A549 (cell line): ENCODE results near the gene KIAA1671. TPM values are rescaled to one million over a fixed set of nuclear protein-coding genes. Genes with fewer than 3 reads are reported as not detected.

ENCODE experiments used
- ATAC-seq, 2 experiments: fragments of 200-7000 bp in 1 of 2; fragments of >200 bp in 1 of 2; cut with Nextera tagmentation in 1 of 2; cut with Tn5 transposase in 1 of 2; 3 replicates each; pipeline versions ENCODE4 v1.8.0 to v1.9.1; 2018 to 2020; ENCODE audit warnings: mild to moderate bottlenecking in 1 of 2, moderate library complexity in 1 of 2
- CTCF ChIA-PET: fragments of 300-600 bp; sonication (Branson Sonifier 250); formaldehyde crosslinking; extraction: SDS; loops from one replicate; lab custom pipeline; 2021; ENCODE audit warnings: antibody characterized with exemption, inconsistent platforms; lab: Yijun Ruan, JAX
- POLR2A ChIA-PET: fragments of 350-600 bp; formaldehyde crosslinking; extraction: SDS; loops from one replicate; lab custom pipeline; 2021; ENCODE audit warnings: antibody characterized with exemption, inconsistent platforms; lab: Yijun Ruan, JAX
- DNase-seq, 2 experiments: peaks; one replicate each; pipeline versions ENCODE4 v3.0.0 to v3.0.0-alpha.2; 2011 to 2016; ENCODE audit warnings: low read depth in 1 of 2, low spot score in 1 of 2
- FAIRE-seq: peaks from 2 replicates; lab custom pipeline; 2011; peaks lifted over from hg19 to GRCh38; lab: Jason Lieb, UNC
- H3K27ac ChIP-seq, 2 experiments: fragments of >200 bp; sonication (Bioruptor Twin); formaldehyde crosslinking; 3 replicates each; pipeline ENCODE4 v1.5.1; 2016 to 2017
- H3K4me1 ChIP-seq: fragments of >200 bp; sonication (Bioruptor Twin); formaldehyde crosslinking; 3 replicates; pipeline ENCODE4 v1.6.1; 2016
- H3K4me2 ChIP-seq: fragments of >200 bp; sonication (Bioruptor Twin); formaldehyde crosslinking; 3 replicates; pipeline ENCODE4 v1.6.1; 2016
- H3K4me3 ChIP-seq: fragments of >200 bp; sonication (Bioruptor Twin); formaldehyde crosslinking; 3 replicates; pipeline ENCODE4 v1.5.1; 2016
- H3K9me3 ChIP-seq: fragments of >200 bp; sonication (Bioruptor Twin); formaldehyde crosslinking; 3 replicates; pipeline ENCODE4 v1.6.1; 2016
- BHLHE40 ChIP-seq: IDR thresholded peaks from 2 replicates; pipeline ENCODE4 v1.6.1; 2012; ENCODE audit warnings: low read depth, low read length, inconsistent platforms
- CBX8 ChIP-seq: fragments of 200-600 bp; sonication (generic); IDR thresholded peaks from 2 replicates; pipeline ENCODE4 v1.6.1; 2016
- CHD4 ChIP-seq: fragments of 200-600 bp; sonication (generic); IDR thresholded peaks from 2 replicates; pipeline ENCODE4 v1.6.1; 2016; ENCODE audit warnings: antibody characterized with exemption, mild to moderate bottlenecking, borderline replicate concordance
- CTCF ChIP-seq: fragments of >200 bp; sonication (Bioruptor Twin); formaldehyde crosslinking; IDR thresholded peaks from 3 replicates; pipeline ENCODE4 v1.5.1; 2016
- FOSB ChIP-seq: fragments of 250-450 bp; sonication (Bioruptor Pico); IDR thresholded peaks from 2 replicates; pipeline ENCODE4 v1.5.0; 2020; ENCODE audit warnings: mild to moderate bottlenecking, moderate library complexity
- FOXS1 ChIP-seq: fragments of 250-450 bp; sonication (Bioruptor Pico); IDR thresholded peaks from 2 replicates; pipeline ENCODE4 v1.5.0; 2020; ENCODE audit warnings: mild to moderate bottlenecking, moderate library complexity
- GATA3 ChIP-seq: IDR thresholded peaks from 2 replicates; pipeline ENCODE4 v1.6.1; 2012; ENCODE audit warnings: borderline replicate concordance
- HES2 ChIP-seq: fragments of >200 bp; sonication (Bioruptor Twin); formaldehyde crosslinking; IDR thresholded peaks from 2 replicates; pipeline ENCODE4 v1.6.1; 2016
- HOXB5 ChIP-seq: fragments of 250-450 bp; sonication (Bioruptor Pico); IDR thresholded peaks from 2 replicates; pipeline ENCODE4 v1.5.0; 2020; ENCODE audit warnings: mild to moderate bottlenecking, moderate library complexity
- JUN ChIP-seq, 2 experiments: fragments of >200 bp; sonication (Bioruptor Twin); formaldehyde crosslinking; IDR thresholded peaks; 2 replicates in 1 of 2; 3 replicates in 1 of 2; pipeline ENCODE4 v1.6.1; 2016 to 2017
- MAFK ChIP-seq: fragments of 450-650 bp; IDR thresholded peaks from 2 replicates; pipeline ENCODE4 v1.6.1; 2014; ENCODE audit not compliant: partially characterized antibody
- MAX ChIP-seq: IDR thresholded peaks from 2 replicates; pipeline ENCODE4 v1.6.1; 2012
- MYC ChIP-seq: IDR thresholded peaks from 2 replicates; pipeline ENCODE4 v1.6.1; 2012; ENCODE audit warnings: mild to moderate bottlenecking, inconsistent platforms, low read length, improper control_type of control experiment, borderline replicate concordance
- NPAS2 ChIP-seq: fragments of 250-450 bp; sonication (Bioruptor Pico); IDR thresholded peaks from 2 replicates; pipeline ENCODE4 v1.8.0; 2022; ENCODE audit warnings: mild to moderate bottlenecking, moderate library complexity, borderline replicate concordance
- NR3C1 ChIP-seq: fragments of >200 bp; sonication (Bioruptor Twin); formaldehyde crosslinking; IDR thresholded peaks from 3 replicates; pipeline ENCODE4 v1.6.1; 2017
- PHF8 ChIP-seq: fragments of 200-600 bp; sonication (generic); IDR thresholded peaks from 2 replicates; pipeline ENCODE4 v1.6.1; 2016; ENCODE audit warnings: low read depth, mild to moderate bottlenecking, antibody characterized with exemption, moderate library complexity, borderline replicate concordance
- POLR2A ChIP-seq: IDR thresholded peaks from 2 replicates; pipeline ENCODE4 v1.6.1; 2012; ENCODE audit warnings: mild to moderate bottlenecking, low read length
- RCOR1 ChIP-seq: fragments of 150-350 bp; IDR thresholded peaks from 2 replicates; pipeline ENCODE4 v1.6.1; 2014; ENCODE audit warnings: antibody characterized with exemption, low read length, low read depth
- TP53 ChIP-seq: fragments of 250-450 bp; sonication (Bioruptor Pico); IDR thresholded peaks from 2 replicates; pipeline ENCODE4 v1.5.0; 2021; ENCODE audit warnings: mild to moderate bottlenecking, moderate library complexity
- ZC3H11A ChIP-seq: fragments of 450-650 bp; IDR thresholded peaks from 2 replicates; pipeline ENCODE4 v1.6.1; 2014; ENCODE audit warnings: antibody characterized with exemption, mild to moderate bottlenecking
- ZFP36 ChIP-seq: fragments of 450-650 bp; IDR thresholded peaks from 2 replicates; pipeline ENCODE4 v1.6.1; 2014; ENCODE audit warnings: borderline replicate concordance; ENCODE audit not compliant: partially characterized antibody
- WGBS: methylation state at CpG from one replicate; pipeline ENCODE4 v1.1.6; 2017; ENCODE audit errors: missing lambda C conversion rate; 5-methylcytosine and 5-hydroxymethylcytosine counted together
- polyA plus RNA-seq, 4 experiments: library from polyadenylated mRNA; depleted of rRNA in 3 of 4; stranded (reverse); fragments of >200 nt; fragmentation: RNase III in 1 of 4; extraction: RNeasy Plus Mini Kit Qiagen cat#74134 plus additional on column Dnase treatment in 1 of 4; gene quantifications; 2 replicates in 3 of 4; 3 replicates in 1 of 4; pipeline ENCODE4 v1.2.3, GENCODE V29; 2011 to 2017
- TF ChIP-seq, protein P1 (sequence below): fragments of 250-450 bp; sonication (Bioruptor Pico); IDR thresholded peaks from 2 replicates; pipeline ENCODE4 v1.5.0; 2020; ENCODE audit warnings: low read depth, mild to moderate bottlenecking, moderate library complexity
- TF ChIP-seq, protein P2 (sequence below): IDR thresholded peaks from 2 replicates; pipeline ENCODE4 v1.6.1; 2012

Gene KIAA1671
- polyA plus RNA-seq, 2 of the 4 experiments (the other 2 are of a cell fraction): 5.3 to 7.9 TPM

- TF ChIP-seq, protein P1, sequence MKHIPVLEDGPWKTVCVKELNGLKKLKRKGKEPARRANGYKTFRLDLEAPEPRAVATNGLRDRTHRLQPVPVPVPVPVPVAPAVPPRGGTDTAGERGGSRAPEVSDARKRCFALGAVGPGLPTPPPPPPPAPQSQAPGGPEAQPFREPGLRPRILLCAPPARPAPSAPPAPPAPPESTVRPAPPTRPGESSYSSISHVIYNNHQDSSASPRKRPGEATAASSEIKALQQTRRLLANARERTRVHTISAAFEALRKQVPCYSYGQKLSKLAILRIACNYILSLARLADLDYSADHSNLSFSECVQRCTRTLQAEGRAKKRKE (CRISPR knock-in tag): no peak
- TF ChIP-seq FOSB (no peak), HOXB5 (no peak), BHLHE40 (no peak), FOXS1 (CRISPR knock-in tag) (no peak), RCOR1 (no peak), POLR2A (no peak), HES2 (no peak), MYC (no peak)
- TF ChIP-seq, protein P2, sequence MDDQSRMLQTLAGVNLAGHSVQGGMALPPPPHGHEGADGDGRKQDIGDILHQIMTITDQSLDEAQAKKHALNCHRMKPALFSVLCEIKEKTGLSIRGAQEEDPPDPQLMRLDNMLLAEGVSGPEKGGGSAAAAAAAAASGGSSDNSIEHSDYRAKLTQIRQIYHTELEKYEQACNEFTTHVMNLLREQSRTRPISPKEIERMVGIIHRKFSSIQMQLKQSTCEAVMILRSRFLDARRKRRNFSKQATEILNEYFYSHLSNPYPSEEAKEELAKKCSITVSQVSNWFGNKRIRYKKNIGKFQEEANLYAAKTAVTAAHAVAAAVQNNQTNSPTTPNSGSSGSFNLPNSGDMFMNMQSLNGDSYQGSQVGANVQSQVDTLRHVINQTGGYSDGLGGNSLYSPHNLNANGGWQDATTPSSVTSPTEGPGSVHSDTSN: no peak
- TF ChIP-seq, all 56 proteins: peak for 0
Measured at GRCh38 chr22:25078591-25078990, 126.1 kb downstream of the KIAA1671 start (continued).

GRCh38 chr22:25080855-25081254, 128.3 kb downstream of the KIAA1671 start:
- Histone ChIP-seq H3K27ac (no peak overlapping the region), H3K4me2 (no peak overlapping the region), H3K4me3 (no peak overlapping the region), H3K4me1 (peaks cover 5% of the 10 kb centered on the region; the same call in 1 of the 3 replicates), H3K9me3 (no peaks in the 10 kb centered on the region)
- DNase-seq (no peak), FAIRE-seq (no peak), ATAC-seq (no peak)
- 87% methylated on average over 3 of the region's 3 CpGs for WGBS
- ChIA-PET POLR2A (no interaction called here), CTCF (interaction anchor here (1.0 to 2.0 kb wide), 8 partner anchors 9 to 312 kb away, joined by 3 to 8 read pairs (median 3); no protein-coding TSS in a partner anchor)
- TF ChIP-seq CHD4 (no peak), JUN (IDR thresholded peaks at IDR 0.05) (no peak), NR3C1 (no peak), CTCF (no peak), CBX8 (no peak), FOXS1 (CRISPR knock-in tag) (no peak), TP53 (no peak), NPAS2 (no peak), GATA3 (no peak), ZFP36 (no peak), MAFK (no peak), MAX (no peak), RCOR1 (no peak), MYC (no peak), PHF8 (no peak), ZC3H11A (no peak)
- TF ChIP-seq, protein P1 (CRISPR knock-in tag): no peak
